Hair follicular keratinocyte (primary cell): Measurements from ENCODE around the gene SOCS6. TPM values are rescaled to one million over a fixed set of nuclear protein-coding genes. Genes with fewer than 3 reads are reported as not detected.

ENCODE experiments used
- total RNA-seq: library from RNA; depleted of rRNA; stranded (reverse); fragments of >200 nt; gene quantifications from 2 replicates; pipeline ENCODE4 v1.2.3, GENCODE V29; 2015

Gene SOCS6
- total RNA-seq = 13.0 and 13.5 TPM in 2 replicates

DNA sequence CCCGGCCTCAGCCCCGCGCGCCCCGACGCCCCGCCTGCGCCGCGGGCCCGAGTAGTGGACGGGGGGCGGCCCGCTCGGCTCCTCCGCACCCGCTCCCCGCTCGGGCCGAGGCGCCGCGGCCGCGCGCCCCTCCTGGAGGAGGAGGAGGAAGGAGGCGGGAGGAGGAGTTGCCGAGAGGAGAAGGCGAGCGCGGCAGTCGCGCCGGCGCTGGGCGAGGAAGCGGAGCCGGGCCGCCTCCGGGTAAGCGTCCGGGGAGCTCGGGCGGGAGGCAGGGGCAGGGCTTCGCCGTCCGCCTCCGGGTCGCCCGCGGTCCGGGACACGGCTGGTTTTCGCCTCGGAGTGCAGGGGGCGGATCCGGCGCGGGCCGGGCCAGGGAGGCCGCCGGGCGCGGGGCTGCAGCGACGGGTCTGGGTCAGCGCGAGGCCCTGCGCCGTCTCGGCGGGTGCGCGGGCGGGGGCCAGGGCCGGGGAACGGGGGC is at the start of gene SOCS6:
Gene SOCS6 (plus strand): TSS at position 195 of the 478 bp plus-strand sequence. CDS start 35,624 bp downstream, outside the sequence.

Other genes starting within 250 kb of the SOCS6 start
- 31.6 and 54.4 TPM in 2 replicates for gene RTTN, start 83.4 kb upstream of the SOCS6 start, total RNA-seq